ENCODE data around the gene NOS3. TPM values are rescaled to one million over a fixed set of nuclear protein-coding genes. Genes with fewer than 3 reads are reported as not detected.

NOS3 gene
- total RNA-seq: 10 to 100 TPM in 1 of 2 experiments, 1 to 10 TPM in 1; 9.3 to 11.1 TPM

DNA sequence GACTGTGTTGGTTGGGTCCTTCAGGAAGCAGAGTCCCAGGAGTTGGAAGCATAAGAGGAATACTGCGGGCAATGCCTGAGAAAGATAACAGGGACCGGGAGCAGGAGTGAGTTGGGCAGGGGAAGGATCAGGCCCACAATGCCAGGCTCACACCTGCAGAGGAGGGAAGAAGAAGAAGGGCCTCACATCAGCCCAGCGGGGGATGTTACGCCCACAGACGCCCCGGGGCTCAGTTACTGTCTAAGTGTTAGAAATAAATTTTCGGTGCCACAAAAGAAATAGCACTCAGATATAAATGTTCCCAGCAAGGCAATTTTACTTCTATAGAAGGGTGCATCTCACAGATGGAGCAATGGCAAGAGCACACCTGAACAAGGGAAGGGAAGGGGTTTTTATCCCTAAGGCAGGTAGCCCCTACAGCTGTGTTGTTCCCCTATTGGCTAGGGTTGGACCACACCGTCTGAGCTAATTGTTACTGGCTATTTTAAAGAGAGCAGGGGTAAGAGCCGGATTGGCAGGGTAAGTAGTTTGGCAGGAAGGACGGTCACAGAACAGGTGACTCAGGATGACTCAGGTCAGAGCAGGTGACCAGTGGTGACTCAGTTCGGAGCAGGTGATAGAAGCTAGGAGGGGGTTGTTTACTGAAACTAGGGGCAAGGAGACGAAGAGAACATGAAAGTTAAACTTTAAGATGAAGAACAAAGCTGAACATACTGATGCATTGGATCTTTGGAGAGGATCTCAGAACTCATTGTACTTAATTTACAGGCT, at the start of gene NOS3:
NOS3 (plus strand) TSS at position 602 of the 771 bp plus-strand sequence. CDS start 2,787 bp downstream, outside the sequence.
- POLR2A ChIA-PET: no interaction called here
- Mint-ChIP-seq H3K27ac (no peak within 1 kb of the TSS), H3K36me3 (ENCODE audit: low read depth) (peaks cover 3% of the 10 kb centered on the region), H3K4me1 (peaks cover 34% of the 10 kb centered on the region), H3K4me3 (no peak within 1 kb of the TSS), H3K27me3 (no peaks in the 10 kb centered on the region), H3K9me3 (ENCODE audit: low read depth) (peaks cover 19% of the 10 kb centered on the region)
- intact Hi-C loops (cut with DNase I, micrococcal nuclease): no loop called here
- DNase-seq (peak; percentile 5), ATAC-seq (no peak)
- CTCF ChIA-PET: interaction anchor here (0.9 to 3.3 kb wide), 4 partner anchors 19 to 92 kb away, joined by 3 to 17 read pairs (median 11); no protein-coding TSS in a partner anchor

DNA sequence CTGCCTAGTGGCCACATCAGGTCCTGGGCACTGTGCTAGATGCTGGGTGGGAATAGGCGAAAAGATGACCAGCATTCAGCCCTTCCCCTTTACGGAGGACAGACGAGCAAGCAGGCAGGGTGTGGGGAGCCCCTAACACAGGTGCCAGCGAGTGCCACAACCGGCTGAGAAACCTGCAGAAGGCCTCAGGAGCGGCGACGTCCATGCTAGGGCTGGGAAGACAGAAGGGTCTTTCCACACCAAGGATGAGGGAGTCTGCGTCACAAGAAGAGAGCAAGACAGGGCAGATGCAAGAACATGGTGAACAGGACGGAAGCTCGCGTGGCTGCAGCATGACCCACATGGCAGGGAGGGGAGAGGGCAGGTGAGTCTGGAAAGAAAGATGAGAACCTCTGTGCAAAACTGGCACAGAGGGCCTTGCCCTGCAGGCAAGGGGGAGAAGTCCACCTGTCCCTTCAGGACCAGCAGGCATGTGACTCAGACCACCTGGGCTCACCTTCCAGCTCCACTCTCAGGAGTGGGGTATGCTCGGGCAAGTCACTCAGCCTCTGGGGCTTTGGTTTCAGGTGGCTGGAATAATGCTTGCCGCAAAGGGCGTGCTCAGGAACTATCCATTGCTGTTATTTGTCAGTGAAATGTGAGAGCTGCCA, 49.3 kb upstream of the NOS3 start:
- DNase-seq (peak; percentile 3), ATAC-seq (no peak)
- ChIA-PET CTCF (no interaction called here), POLR2A (no interaction called here)
- Mint-ChIP-seq H3K27ac (no peak overlapping the region), H3K4me1 (peaks cover 41% of the 10 kb centered on the region), H3K4me3 (no peak overlapping the region), H3K9me3 (ENCODE audit: low read depth) (no peaks in the 10 kb centered on the region), H3K36me3 (ENCODE audit: low read depth) (no peaks in the 10 kb centered on the region), H3K27me3 (no peaks in the 10 kb centered on the region)
- intact Hi-C loops (cut with DNase I, micrococcal nuclease): no loop called here

DNA sequence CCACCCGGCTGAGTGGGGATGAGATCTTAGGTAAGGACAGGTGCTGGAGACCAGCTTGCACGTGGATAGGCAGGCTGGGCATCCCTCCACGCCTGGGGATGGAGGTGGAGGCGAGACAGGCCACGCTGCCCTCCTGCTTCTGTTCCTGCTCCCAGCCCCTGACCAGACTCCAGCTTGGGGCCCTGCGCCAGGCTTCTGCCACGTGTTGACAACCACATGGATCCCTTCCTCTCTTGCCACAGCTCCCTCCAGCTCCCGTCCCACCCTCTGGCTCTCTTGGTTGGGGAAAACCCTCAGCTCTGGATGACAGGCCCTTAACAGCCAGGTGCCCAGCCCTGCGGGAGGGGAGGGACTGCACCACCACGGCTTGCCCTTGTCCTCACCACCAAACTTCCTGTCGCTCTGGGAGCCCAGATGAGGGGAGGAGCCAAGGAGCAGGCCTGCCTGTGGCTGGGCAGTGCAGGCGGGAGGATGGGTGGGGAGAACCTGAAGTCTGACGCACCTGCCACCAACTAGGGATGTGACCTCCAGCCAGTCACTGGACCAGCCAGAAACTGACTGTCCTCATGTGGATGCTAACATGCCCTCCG, 48.7 kb upstream of the NOS3 start:
- POLR2A ChIA-PET: no interaction called here
- no peak overlapping the region for H3K27ac Mint-ChIP-seq
- no peaks in the 10 kb centered on the region for H3K9me3 Mint-ChIP-seq (ENCODE audit: low read depth)
- CTCF ChIA-PET: interaction anchor here (0.6 to 1.3 kb wide), 3 partner anchors 16 to 45 kb away, joined by 3 read pairs; no protein-coding TSS in a partner anchor
- intact Hi-C loops (cut with DNase I, micrococcal nuclease): no loop called here
- no peak overlapping the region for H3K4me3 Mint-ChIP-seq
- DNase-seq: peak; percentile 70
- no peaks in the 10 kb centered on the region for H3K36me3 Mint-ChIP-seq (ENCODE audit: low read depth)
- ATAC-seq: peak; percentile 87
- H3K27me3 Mint-ChIP-seq: no peaks in the 10 kb centered on the region
- peaks cover 41% of the 10 kb centered on the region for H3K4me1 Mint-ChIP-seq

DNA sequence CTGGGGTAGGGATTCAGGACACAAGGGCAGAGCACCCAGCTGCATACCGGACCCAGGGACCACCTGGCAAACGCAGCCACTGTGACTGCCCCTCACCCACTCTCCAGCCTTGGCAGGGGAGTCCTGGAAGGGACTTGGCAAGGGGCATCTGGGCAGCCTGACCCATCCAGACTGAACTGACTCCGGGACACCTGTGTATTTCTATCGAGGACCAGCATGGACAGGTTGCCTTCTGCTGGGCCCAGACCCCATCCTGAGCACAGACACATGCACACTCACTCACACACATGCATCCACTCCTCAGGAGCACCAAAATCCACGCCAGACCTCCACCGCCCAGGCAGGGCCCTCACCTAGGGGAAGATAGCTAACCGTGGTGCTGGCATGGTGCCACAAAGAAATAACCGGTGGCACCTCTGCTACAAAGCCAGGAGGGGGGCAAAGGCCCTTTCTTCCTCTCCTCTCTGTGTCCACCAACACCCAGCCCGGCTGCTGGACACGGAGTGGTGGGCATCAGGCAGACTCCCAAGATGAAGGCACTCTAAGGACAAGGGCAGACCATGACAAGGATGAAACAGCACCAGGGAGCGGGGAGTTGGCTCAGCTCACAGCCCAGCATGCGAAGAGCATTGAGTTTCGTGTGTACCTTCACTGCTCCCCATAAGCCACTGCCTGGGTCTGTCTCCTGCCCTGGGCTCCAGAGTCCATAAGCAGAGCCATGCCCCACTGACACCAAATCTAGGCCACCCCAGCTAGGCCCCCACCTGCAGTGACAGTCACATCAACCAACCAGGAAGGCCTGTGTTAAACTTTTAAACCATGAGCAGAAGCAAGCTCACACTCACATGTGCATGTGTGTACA, 48.0 kb upstream of the NOS3 start:
- ChIA-PET CTCF (interaction anchor here (0.5 to 1.3 kb wide), 5 partner anchors 17 to 562 kb away, joined by 3 to 4 read pairs (median 3); no protein-coding TSS in a partner anchor), POLR2A (no interaction called here)
- Mint-ChIP-seq H3K36me3 (ENCODE audit: low read depth) (no peaks in the 10 kb centered on the region), H3K9me3 (ENCODE audit: low read depth) (no peaks in the 10 kb centered on the region), H3K27me3 (no peaks in the 10 kb centered on the region), H3K27ac (no peak overlapping the region), H3K4me1 (peaks cover 34% of the 10 kb centered on the region), H3K4me3 (no peak overlapping the region)
- intact Hi-C loops (cut with DNase I, micrococcal nuclease): no loop called here
- ATAC-seq: no peak
- DNase-seq: no peak

DNA sequence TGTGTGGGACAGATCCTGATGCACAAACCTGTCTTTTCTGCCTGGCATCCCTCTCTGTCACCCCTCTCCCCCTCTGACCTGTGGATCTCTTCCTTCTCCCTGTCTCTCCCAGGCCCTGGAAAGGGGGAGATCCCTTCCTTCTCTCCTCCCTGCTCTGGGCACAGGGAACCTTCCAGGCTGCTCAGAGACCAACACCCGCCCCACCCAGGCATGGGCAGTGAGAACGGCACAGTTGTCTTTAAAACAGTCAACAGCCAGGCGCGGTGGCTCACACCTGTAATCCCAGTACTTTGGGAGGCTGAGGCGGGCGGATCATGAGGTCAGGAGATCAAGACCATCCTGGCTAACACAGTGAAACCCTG, 47.4 kb upstream of the NOS3 start:
- H3K9me3 Mint-ChIP-seq (ENCODE audit: low read depth): no peaks in the 10 kb centered on the region
- H3K36me3 Mint-ChIP-seq (ENCODE audit: low read depth): no peaks in the 10 kb centered on the region
- no peak overlapping the region for H3K4me3 Mint-ChIP-seq
- intact Hi-C loops (cut with DNase I, micrococcal nuclease): no loop called here
- peaks cover 28% of the 10 kb centered on the region for H3K4me1 Mint-ChIP-seq
- no peak for DNase-seq
- ChIA-PET CTCF (interaction anchor here (0.8 to 1.3 kb wide), 2 partner anchors 26 to 42 kb away, joined by 3 read pairs; no protein-coding TSS in a partner anchor), POLR2A (no interaction called here)
- peaks cover 2% of the 10 kb centered on the region for H3K27me3 Mint-ChIP-seq
- no peak for ATAC-seq
- H3K27ac Mint-ChIP-seq: no peak overlapping the region

DNA sequence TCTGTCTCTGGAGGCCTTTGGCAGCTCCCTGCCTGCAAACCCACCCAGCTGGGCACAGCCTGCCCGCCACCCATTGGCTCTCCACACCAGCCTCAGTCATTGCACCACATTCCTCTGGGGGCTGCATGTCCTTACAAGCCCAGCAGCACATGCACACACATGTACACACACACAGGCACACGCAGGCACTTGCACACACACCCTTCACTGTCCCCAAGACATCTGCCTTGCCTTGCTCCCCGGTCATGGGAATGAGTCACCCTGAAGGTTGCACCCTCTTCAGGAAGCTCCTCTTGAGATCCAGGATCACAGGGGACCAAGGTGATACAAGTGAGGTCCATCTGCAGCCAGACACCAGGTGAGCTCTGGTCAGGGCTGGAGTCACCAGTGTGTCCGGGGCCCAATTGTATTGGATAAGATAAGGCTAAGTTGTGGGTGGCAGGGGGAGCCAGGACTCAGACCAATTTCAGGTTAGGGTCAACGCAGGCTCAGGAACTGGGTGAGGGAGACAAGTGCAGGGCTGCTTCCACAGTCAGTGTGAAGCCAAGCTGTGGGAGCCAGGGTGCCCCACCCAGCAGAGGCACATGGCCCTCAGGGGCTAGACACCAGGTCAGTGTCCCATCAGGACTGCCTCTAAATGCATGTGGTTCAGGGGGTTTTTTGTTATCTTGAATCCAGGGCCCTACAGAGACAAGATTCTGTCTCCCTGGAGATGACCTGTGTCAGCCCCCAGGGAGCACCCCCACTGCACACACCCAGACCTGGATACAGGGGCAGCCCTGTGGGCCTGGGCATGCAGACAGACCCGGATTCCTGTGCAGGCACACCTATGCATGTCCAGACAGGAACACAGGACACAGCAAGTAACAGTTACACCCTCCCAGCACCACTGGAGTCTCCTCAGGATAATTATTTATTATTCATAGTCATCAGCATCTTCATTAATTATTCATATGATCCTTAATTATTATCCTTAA, 46.5 kb upstream of the NOS3 start:
- ChIA-PET CTCF (interaction anchor here (0.5 kb wide), 1 partner anchor 124 kb away, joined by 3 read pairs; no protein-coding TSS in a partner anchor), POLR2A (interaction anchor here (0.6 kb wide), 1 partner anchor 477 kb away, joined by 3 read pairs; no protein-coding TSS in a partner anchor)
- H3K27me3 Mint-ChIP-seq: peaks cover 2% of the 10 kb centered on the region
- H3K4me3 Mint-ChIP-seq: no peak overlapping the region
- no peak for ATAC-seq
- no peaks in the 10 kb centered on the region for H3K36me3 Mint-ChIP-seq (ENCODE audit: low read depth)
- intact Hi-C loops (cut with DNase I, micrococcal nuclease): no loop called here
- peak; percentile 2 for DNase-seq
- no peak overlapping the region for H3K27ac Mint-ChIP-seq
- no peaks in the 10 kb centered on the region for H3K9me3 Mint-ChIP-seq (ENCODE audit: low read depth)
- H3K4me1 Mint-ChIP-seq: peaks cover 21% of the 10 kb centered on the region

DNA sequence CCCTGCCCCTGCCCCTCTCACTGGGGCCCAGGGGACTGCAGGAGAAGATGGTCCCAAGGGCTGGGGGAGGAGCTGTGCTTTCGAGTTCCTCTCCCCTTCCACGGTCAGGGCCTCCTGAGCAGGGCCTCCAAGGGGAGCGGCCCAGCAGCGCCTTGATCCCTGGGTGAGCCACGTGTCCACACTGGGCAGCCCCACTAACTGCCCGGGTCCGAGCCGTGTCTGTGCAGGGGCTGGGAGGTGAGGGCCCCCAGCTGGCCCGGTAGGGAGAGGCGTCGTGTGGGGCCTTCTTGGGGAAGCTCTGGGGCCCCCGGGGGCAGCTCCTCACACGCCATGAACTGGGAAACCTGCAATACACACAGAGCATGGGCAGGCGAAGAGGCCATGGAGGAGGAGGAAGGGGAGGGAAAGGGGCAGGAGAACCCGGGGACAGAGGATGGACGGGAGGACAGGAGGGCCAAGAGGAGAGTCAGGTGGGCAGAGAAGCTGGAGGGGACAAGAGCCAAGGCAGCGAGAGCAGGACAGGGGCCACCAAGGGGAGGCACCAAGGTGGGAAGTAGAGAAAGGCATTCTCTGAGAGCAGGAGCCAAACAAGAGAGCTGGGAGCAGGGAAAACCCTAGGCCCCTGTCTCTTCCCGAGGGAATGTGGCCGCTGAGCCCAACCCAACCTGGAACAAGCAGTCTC, 45.5 kb upstream of the NOS3 start:
- Mint-ChIP-seq H3K36me3 (ENCODE audit: low read depth) (no peaks in the 10 kb centered on the region), H3K27ac (no peak overlapping the region), H3K9me3 (ENCODE audit: low read depth) (no peaks in the 10 kb centered on the region), H3K4me1 (peaks cover 20% of the 10 kb centered on the region), H3K27me3 (peaks cover 2% of the 10 kb centered on the region), H3K4me3 (no peak overlapping the region)
- ATAC-seq (no peak), DNase-seq (peak; percentile 2)
- intact Hi-C loops (cut with DNase I, micrococcal nuclease): no loop called here
- POLR2A ChIA-PET: no interaction called here
- CTCF ChIA-PET: interaction anchor here (1.1 to 1.8 kb wide), 2 partner anchors 47 to 178 kb away, joined by 3 to 4 read pairs; no protein-coding TSS in a partner anchor

DNA sequence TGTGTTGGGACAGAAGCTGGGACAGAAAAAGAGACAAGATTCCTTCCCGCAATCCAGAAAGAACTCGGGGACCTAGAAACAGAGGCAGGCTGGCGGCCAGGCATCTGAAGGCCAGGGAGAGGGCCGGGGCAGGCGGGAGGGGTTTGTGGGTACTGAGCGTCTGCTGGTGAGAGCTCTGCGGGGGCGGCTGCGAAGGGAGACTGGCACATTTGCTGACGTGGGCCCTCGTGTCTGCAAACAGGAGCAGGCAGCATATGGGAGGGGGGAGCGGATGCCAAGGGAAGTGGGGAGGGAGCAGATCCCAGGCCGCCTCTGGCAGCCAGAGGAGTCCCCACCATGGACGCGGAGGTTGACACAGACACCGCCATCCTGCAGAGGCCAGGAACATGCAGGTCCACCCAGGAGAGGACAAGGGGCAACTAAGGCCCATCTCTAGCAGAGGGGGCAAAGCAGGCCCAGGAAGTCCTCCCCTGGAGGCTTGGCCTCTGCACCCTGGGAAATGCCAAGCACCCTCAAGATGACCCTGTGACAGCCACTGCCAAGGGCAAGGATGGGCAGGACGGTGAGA, 44.9 kb upstream of the NOS3 start:
- H3K4me3 Mint-ChIP-seq: no peak overlapping the region
- peak; percentile 7 for DNase-seq
- no peaks in the 10 kb centered on the region for H3K9me3 Mint-ChIP-seq (ENCODE audit: low read depth)
- H3K27ac Mint-ChIP-seq: no peak overlapping the region
- H3K36me3 Mint-ChIP-seq (ENCODE audit: low read depth): no peaks in the 10 kb centered on the region
- peaks cover 2% of the 10 kb centered on the region for H3K27me3 Mint-ChIP-seq
- H3K4me1 Mint-ChIP-seq: peaks cover 20% of the 10 kb centered on the region
- ChIA-PET POLR2A (no interaction called here), CTCF (interaction anchor here (1.1 to 1.8 kb wide), 2 partner anchors 47 to 178 kb away, joined by 3 to 4 read pairs; no protein-coding TSS in a partner anchor)
- ATAC-seq: no peak
- intact Hi-C loops (cut with DNase I, micrococcal nuclease): no loop called here

DNA sequence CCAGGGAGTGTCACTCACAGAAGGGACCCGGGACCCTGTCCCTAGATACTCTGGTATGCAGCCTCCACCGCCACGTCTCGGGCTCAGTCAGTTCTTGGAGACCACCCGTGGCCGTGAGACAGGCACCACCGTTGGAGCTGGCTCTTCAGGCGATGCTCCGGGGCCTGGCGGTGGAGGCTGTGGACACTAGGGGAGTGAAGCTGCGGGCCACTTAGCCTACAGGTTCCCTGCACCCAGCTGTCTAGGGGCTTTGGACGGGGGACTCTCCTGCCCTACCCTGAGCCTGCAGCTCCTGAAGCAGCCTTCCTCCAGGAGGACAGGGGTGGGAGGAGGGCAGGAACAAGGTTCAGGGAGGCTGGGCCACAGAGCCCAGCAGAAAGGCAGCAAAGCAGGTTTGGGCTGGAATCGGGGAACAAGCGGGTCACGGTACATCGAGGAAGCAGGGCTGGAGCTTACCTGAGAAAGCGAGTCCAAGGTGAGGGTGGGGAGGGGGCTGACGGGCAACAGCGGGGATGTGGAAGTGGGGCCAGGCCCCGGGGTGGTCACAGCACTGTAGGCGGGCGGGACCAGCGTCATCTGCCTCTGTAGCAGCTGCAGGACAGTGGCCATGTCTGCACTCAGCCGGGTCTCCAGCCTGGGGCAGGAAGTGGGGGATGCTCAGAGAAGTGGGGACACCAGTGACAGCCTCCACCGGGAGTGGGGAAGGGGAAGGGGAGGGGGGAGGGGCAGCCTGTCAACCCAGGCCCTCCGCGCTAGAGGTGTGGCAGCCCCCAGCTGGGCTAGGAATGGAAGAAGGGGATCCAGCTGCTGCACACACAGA, 44.2 kb upstream of the NOS3 start:
- DNase-seq (peak; percentile 2), ATAC-seq (no peak)
- Mint-ChIP-seq H3K4me1 (peaks cover 15% of the 10 kb centered on the region), H3K9me3 (ENCODE audit: low read depth) (no peaks in the 10 kb centered on the region), H3K27me3 (peaks cover 2% of the 10 kb centered on the region), H3K4me3 (no peak overlapping the region), H3K27ac (no peak overlapping the region), H3K36me3 (ENCODE audit: low read depth) (no peaks in the 10 kb centered on the region)
- ChIA-PET POLR2A (no interaction called here), CTCF (interaction anchor here (1.1 to 1.8 kb wide), 2 partner anchors 48 to 177 kb away, joined by 3 to 4 read pairs; no protein-coding TSS in a partner anchor)
- intact Hi-C loops (cut with DNase I, micrococcal nuclease): no loop called here
